ENCODE measurements around the gene LRP2. TPM values are rescaled to one million over a fixed set of nuclear protein-coding genes. Genes with fewer than 3 reads are reported as not detected.
A peak's percentile ranks its signal among the peaks of the same experiment; 100 is the strongest.

The LRP2 gene
- polyA plus RNA-seq, 1 donor (not counting 4 experiments of a cell fraction or from before 2014, with no cell fraction given) = not detected

GRCh38 chr2:169093535-169093934 lies 268.8 kb downstream of the LRP2 start:
- H3K4me3 ChIP-seq (ENCODE audit: control insufficient read depth in 2 of 3, extremely low read depth in 1 of 3, insufficient read depth in 2 of 3, low read depth in 1 of 3, low read length in 3 of 3) = no peak overlapping the region
- H3K9me3 ChIP-seq (ENCODE audit: control insufficient read depth, low read depth, low read length) = no peaks in the 10 kb centered on the region
- no peak for TF ChIP-seq CTCF (optimal IDR thresholded peaks at IDR 0.05 in 1 of 3, IDR thresholded peaks at IDR 0.05 in 1 of 3, conservative IDR thresholded peaks at IDR 0.05 in 1 of 3; ENCODE audit: extremely low read depth in 1 of 3, insufficient read depth in 2 of 3, low read length in 3 of 3)
- no peak for TF ChIP-seq EZH2 (IDR thresholded peaks at IDR 0.05; ENCODE audit: low read length)
- H3K9ac ChIP-seq (ENCODE audit: control insufficient read depth, extremely low read depth, insufficient read depth, low read length) = no peak overlapping the region
- peaks cover 33% of the 10 kb centered on the region for H3K4me1 ChIP-seq (ENCODE audit: control insufficient read depth, extremely low read depth, insufficient read depth, low read length)
- H3K27me3 ChIP-seq (ENCODE audit: control insufficient read depth, extremely low read depth, insufficient read depth, low read length) = peaks cover 3% of the 10 kb centered on the region
- FAIRE-seq (no peak), DNase-seq (ENCODE audit: low read depth, low spot score) (no peak)
- no peak overlapping the region for H3K27ac ChIP-seq (ENCODE audit: control insufficient read depth, insufficient read depth, low read length)
- H3K36me3 ChIP-seq (ENCODE audit: control insufficient read depth in 2 of 2, extremely low read depth in 1 of 2, insufficient read depth in 2 of 2, low read length in 2 of 2) = no peaks in the 10 kb centered on the region
- H3K9me1 ChIP-seq (ENCODE audit: control insufficient read depth, extremely low read depth, insufficient read depth, low read length) = no peaks in the 10 kb centered on the region
- dilution Hi-C loops (cut with MboI; ENCODE audit: extremely low pct_ligation_motif_present, low sequenced_read_pairs) = no loop called here
- H4K20me1 ChIP-seq (ENCODE audit: control insufficient read depth, extremely low read depth, insufficient read depth, low read length) = no peaks in the 10 kb centered on the region
- H2AFZ ChIP-seq (ENCODE audit: control insufficient read depth, low read length) = no peak overlapping the region
- H3K4me2 ChIP-seq (ENCODE audit: control insufficient read depth, extremely low read depth, insufficient read depth, low read depth, low read length) = no peak overlapping the region
- H3K79me2 ChIP-seq (ENCODE audit: control insufficient read depth, insufficient read depth, low read length) = no peaks in the 10 kb centered on the region

- no peak for DNase-seq (ENCODE audit: low read depth, low spot score)
- no peaks in the 10 kb centered on the region for H4K20me1 ChIP-seq (ENCODE audit: control insufficient read depth, extremely low read depth, insufficient read depth, low read length)
- H3K27ac ChIP-seq (ENCODE audit: control insufficient read depth, insufficient read depth, low read length) = no peak overlapping the region
- H3K9me1 ChIP-seq (ENCODE audit: control insufficient read depth, extremely low read depth, insufficient read depth, low read length) = no peaks in the 10 kb centered on the region
- H2AFZ ChIP-seq (ENCODE audit: control insufficient read depth, low read length) = no peak overlapping the region
- H3K4me1 ChIP-seq (ENCODE audit: control insufficient read depth, extremely low read depth, insufficient read depth, low read length) = peaks cover 36% of the 10 kb centered on the region
- peaks cover 3% of the 10 kb centered on the region for H3K27me3 ChIP-seq (ENCODE audit: control insufficient read depth, extremely low read depth, insufficient read depth, low read length)
- no peak for TF ChIP-seq CTCF (optimal IDR thresholded peaks at IDR 0.05 in 1 of 3, IDR thresholded peaks at IDR 0.05 in 1 of 3, conservative IDR thresholded peaks at IDR 0.05 in 1 of 3; ENCODE audit: extremely low read depth in 1 of 3, insufficient read depth in 2 of 3, low read length in 3 of 3)
- TF ChIP-seq EZH2 (IDR thresholded peaks at IDR 0.05; ENCODE audit: low read length) = no peak
- no peaks in the 10 kb centered on the region for H3K36me3 ChIP-seq (ENCODE audit: control insufficient read depth in 2 of 2, extremely low read depth in 1 of 2, insufficient read depth in 2 of 2, low read length in 2 of 2)
- H3K4me2 ChIP-seq (ENCODE audit: control insufficient read depth, extremely low read depth, insufficient read depth, low read depth, low read length) = peak overlapping the region; percentile 46
- no peak overlapping the region for H3K9ac ChIP-seq (ENCODE audit: control insufficient read depth, extremely low read depth, insufficient read depth, low read length)
- FAIRE-seq = peak; percentile 95
- no peaks in the 10 kb centered on the region for H3K9me3 ChIP-seq (ENCODE audit: control insufficient read depth, low read depth, low read length)
- dilution Hi-C loops (cut with MboI; ENCODE audit: extremely low pct_ligation_motif_present, low sequenced_read_pairs) = no loop called here
- H3K79me2 ChIP-seq (ENCODE audit: control insufficient read depth, insufficient read depth, low read length) = no peaks in the 10 kb centered on the region
- no peak overlapping the region for H3K4me3 ChIP-seq (ENCODE audit: control insufficient read depth in 2 of 3, extremely low read depth in 1 of 3, insufficient read depth in 2 of 3, low read depth in 1 of 3, low read length in 3 of 3)
Observed at GRCh38 chr2:169091761-169092519, 270.4 kb downstream of the LRP2 start.

All from keratinocyte (primary cell).